ENCODE measurements around the gene RFX5.

DNA sequence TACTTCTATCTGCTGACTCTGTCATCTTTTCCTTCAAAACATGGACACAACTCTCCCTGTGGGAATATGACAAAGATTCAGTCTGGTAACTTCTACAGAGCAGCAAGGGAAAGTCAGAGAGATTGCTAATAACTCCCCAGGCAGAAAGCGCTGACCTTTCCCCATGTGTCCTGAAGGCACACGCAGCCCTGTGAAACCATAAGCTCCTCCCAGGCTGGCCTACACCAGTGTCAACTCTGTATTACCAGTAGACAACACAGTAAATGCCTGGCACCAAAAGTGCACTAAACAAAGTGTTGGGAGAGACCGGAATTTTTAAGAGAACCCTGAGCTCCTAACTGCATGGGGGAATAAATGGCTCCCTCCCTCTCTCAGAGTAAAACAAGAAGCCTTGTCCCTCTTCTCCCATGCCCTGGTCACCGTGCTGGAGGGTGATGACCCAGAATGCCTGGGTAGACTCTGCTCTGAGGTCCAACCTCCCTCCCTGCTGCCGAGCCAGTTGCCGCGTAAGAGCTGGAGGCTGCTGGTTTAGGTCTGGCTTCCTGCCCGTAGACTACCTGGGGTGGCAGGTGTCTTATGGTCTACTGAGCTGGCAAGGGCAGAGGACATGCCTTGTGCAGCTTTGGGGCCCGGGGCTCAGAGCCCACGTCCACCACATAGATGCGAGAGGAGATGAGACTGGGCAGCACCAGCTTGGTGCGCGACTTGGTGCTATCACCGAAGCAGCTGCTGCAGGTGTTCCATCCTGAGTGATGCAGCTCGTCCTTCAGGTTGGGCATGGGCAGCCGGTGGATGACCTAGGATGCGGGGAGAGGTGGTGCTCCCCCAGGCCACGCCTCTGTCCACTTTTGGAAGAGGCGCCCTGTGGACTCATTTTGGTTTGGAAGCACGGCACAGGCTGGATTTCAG, 21.6 kb upstream of the RFX5 start:
- no peak for TF ChIP-seq CTCF (conservative IDR thresholded peaks at IDR 0.05; ENCODE audit: low read depth in 2 of 2)
- TF ChIP-seq EZH2 (IDR thresholded peaks at IDR 0.05; ENCODE audit: low read depth, unreplicated experiment): no peak
- no peak for TF ChIP-seq POLR2AphosphoS5 (IDR thresholded peaks at IDR 0.05; ENCODE audit: low read depth)
